ENCODE results near the gene ACRV1. TPM values are rescaled to one million over a fixed set of nuclear protein-coding genes. Genes with fewer than 3 reads are reported as not detected.
A peak's percentile ranks its signal among the peaks of the same experiment; 100 is the strongest.

The ACRV1 gene
- total and polyA plus RNA-seq, 2 of the 13 experiments (the other 11 are each of a cell fraction or from before 2014, with no cell fraction given): not detected

GRCh38 chr11:125625630-125626287, 54.9 kb downstream of the ACRV1 start (continued):
- TF ChIP-seq, protein P1, sequence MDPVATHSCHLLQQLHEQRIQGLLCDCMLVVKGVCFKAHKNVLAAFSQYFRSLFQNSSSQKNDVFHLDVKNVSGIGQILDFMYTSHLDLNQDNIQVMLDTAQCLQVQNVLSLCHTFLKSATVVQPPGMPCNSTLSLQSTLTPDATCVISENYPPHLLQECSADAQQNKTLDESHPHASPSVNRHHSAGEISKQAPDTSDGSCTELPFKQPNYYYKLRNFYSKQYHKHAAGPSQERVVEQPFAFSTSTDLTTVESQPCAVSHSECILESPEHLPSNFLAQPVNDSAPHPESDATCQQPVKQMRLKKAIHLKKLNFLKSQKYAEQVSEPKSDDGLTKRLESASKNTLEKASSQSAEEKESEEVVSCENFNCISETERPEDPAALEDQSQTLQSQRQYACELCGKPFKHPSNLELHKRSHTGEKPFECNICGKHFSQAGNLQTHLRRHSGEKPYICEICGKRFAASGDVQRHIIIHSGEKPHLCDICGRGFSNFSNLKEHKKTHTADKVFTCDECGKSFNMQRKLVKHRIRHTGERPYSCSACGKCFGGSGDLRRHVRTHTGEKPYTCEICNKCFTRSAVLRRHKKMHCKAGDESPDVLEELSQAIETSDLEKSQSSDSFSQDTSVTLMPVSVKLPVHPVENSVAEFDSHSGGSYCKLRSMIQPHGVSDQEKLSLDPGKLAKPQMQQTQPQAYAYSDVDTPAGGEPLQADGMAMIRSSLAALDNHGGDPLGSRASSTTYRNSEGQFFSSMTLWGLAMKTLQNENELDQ (CRISPR knock-in tag; IDR thresholded peaks at IDR 0.05; ENCODE audit: borderline replicate concordance): no peak
- TF ChIP-seq SKI (IDR thresholded peaks at IDR 0.05; ENCODE audit: partially characterized antibody) (no peak), MBNL3 (CRISPR knock-in tag; conservative IDR thresholded peaks at IDR 0.05) (no peak), ZNF746 (CRISPR knock-in tag; IDR thresholded peaks at IDR 0.05) (no peak), ZNF382 (CRISPR knock-in tag; IDR thresholded peaks at IDR 0.05; ENCODE audit: borderline replicate concordance) (no peak), NCOR1 (IDR thresholded peaks at IDR 0.05; ENCODE audit: borderline replicate concordance, low read length) (no peak), ATAD3A (CRISPR knock-in tag; IDR thresholded peaks at IDR 0.05) (no peak), FOSL1 (CRISPR knock-in tag; IDR thresholded peaks at IDR 0.05; ENCODE audit: borderline replicate concordance) (peak; percentile 49; the same call in 1 of the 2 replicates), NR1H2 (CRISPR knock-in tag; IDR thresholded peaks at IDR 0.05; ENCODE audit: borderline replicate concordance, low read depth) (0 out of 2 replicates have a peak, but pooled peaks have one; percentile 61), MZF1 (CRISPR knock-in tag; IDR thresholded peaks at IDR 0.05; ENCODE audit: borderline replicate concordance) (no peak; the same call in 1 of the 2 replicates), FOXP1 (IDR thresholded peaks at IDR 0.05) (no peak), FOXP1 (CRISPR knock-in tag; IDR thresholded peaks at IDR 0.05) (no peak), ZSCAN29 (CRISPR knock-in tag; conservative IDR thresholded peaks at IDR 0.05) (peak; percentile 88), NCOA2 (CRISPR knock-in tag; IDR thresholded peaks at IDR 0.05) (peak; percentile 64), ZNF431 (CRISPR knock-in tag; IDR thresholded peaks at IDR 0.05; ENCODE audit: borderline replicate concordance, low read depth) (peak; percentile 52; the same call in 1 of the 2 replicates), ZSCAN25 (CRISPR knock-in tag; IDR thresholded peaks at IDR 0.05) (no peak; the same call in 1 of the 2 replicates), IRX3 (CRISPR knock-in tag; IDR thresholded peaks at IDR 0.05; ENCODE audit: borderline replicate concordance, low read depth) (peak; percentile 44; the same call in 1 of the 2 replicates), MED8 (CRISPR knock-in tag; IDR thresholded peaks at IDR 0.05; ENCODE audit: insufficient replicate concordance) (peak; percentile 98), TOE1 (CRISPR knock-in tag; IDR thresholded peaks at IDR 0.05) (no peak), KDM2A (CRISPR knock-in tag; IDR thresholded peaks at IDR 0.05; ENCODE audit: borderline replicate concordance, low read depth) (peak; percentile 99), TCF12 (IDR thresholded peaks at IDR 0.05) (no peak), TCF12 (CRISPR knock-in tag; IDR thresholded peaks at IDR 0.05) (peak; percentile 49; the same call in 1 of the 2 replicates)
- TF ChIP-seq, protein P2, sequence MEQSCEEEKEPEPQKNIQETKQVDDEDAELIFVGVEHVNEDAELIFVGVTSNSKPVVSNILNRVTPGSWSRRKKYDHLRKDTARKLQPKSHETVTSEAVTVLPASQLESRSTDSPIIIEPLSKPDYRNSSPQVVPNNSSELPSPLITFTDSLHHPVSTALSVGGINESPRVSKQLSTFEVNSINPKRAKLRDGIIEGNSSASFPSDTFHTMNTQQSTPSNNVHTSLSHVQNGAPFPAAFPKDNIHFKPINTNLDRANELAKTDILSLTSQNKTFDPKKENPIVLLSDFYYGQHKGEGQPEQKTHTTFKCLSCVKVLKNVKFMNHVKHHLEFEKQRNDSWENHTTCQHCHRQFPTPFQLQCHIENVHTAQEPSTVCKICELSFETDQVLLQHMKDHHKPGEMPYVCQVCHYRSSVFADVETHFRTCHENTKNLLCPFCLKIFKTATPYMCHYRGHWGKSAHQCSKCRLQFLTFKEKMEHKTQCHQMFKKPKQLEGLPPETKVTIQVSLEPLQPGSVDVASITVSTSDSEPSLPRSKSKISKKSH (CRISPR knock-in tag; IDR thresholded peaks at IDR 0.05; ENCODE audit: borderline replicate concordance): peak; percentile 72
- TF ChIP-seq, protein P3, sequence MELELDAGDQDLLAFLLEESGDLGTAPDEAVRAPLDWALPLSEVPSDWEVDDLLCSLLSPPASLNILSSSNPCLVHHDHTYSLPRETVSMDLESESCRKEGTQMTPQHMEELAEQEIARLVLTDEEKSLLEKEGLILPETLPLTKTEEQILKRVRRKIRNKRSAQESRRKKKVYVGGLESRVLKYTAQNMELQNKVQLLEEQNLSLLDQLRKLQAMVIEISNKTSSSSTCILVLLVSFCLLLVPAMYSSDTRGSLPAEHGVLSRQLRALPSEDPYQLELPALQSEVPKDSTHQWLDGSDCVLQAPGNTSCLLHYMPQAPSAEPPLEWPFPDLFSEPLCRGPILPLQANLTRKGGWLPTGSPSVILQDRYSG (CRISPR knock-in tag; IDR thresholded peaks at IDR 0.05): peak; percentile 94; the same call in 1 of the 2 replicates
- TF ChIP-seq, protein P4, sequence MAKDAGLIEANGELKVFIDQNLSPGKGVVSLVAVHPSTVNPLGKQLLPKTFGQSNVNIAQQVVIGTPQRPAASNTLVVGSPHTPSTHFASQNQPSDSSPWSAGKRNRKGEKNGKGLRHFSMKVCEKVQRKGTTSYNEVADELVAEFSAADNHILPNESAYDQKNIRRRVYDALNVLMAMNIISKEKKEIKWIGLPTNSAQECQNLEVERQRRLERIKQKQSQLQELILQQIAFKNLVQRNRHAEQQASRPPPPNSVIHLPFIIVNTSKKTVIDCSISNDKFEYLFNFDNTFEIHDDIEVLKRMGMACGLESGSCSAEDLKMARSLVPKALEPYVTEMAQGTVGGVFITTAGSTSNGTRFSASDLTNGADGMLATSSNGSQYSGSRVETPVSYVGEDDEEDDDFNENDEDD (CRISPR knock-in tag; IDR thresholded peaks at IDR 0.05; ENCODE audit: borderline replicate concordance): peak; percentile 100

Data from HepG2 (cell line).